Measurements from ENCODE around the gene EFNA5. TPM values are rescaled to one million over a fixed set of nuclear protein-coding genes. Genes with fewer than 3 reads are reported as not detected.

The EFNA5 gene
- total RNA-seq, 1 experiment from 2014 or later = 0.22 TPM

- no peak for DNase-seq (ENCODE audit: low read depth, low spot score)
- TF ChIP-seq POLR2AphosphoS5 (IDR thresholded peaks at IDR 0.05; ENCODE audit: low read depth, low read length) = no peak
- TF ChIP-seq MAX (IDR thresholded peaks at IDR 0.05) = no peak
- TF ChIP-seq SIN3A (IDR thresholded peaks at IDR 0.05; ENCODE audit: low read depth) = no peak
- no peak for TF ChIP-seq FOSL1 (IDR thresholded peaks at IDR 0.05; ENCODE audit: low read depth)
- TF ChIP-seq SRF (IDR thresholded peaks at IDR 0.05; ENCODE audit: low read depth) = no peak
- no peak for TF ChIP-seq EZH2phosphoT487 (IDR thresholded peaks at IDR 0.05; ENCODE audit: borderline replicate concordance)
- no peak for TF ChIP-seq CEBPB (IDR thresholded peaks at IDR 0.05; ENCODE audit: low read depth)
- TF ChIP-seq RAD21 (IDR thresholded peaks at IDR 0.05; ENCODE audit: low read depth) = no peak
- TF ChIP-seq CBX3 (IDR thresholded peaks at IDR 0.05; ENCODE audit: low read depth) = no peak
- TF ChIP-seq ELF1 (IDR thresholded peaks at IDR 0.05; ENCODE audit: borderline replicate concordance, low read depth) = no peak
- TF ChIP-seq ZBTB33 (IDR thresholded peaks at IDR 0.05; ENCODE audit: extremely low read depth, insufficient replicate concordance, low read length) = no peak
- no peak for TF ChIP-seq ATF3 (IDR thresholded peaks at IDR 0.05)
- TF ChIP-seq POLR2A (IDR thresholded peaks at IDR 0.05; ENCODE audit: borderline replicate concordance, extremely low read depth, insufficient read depth, insufficient read length) = no peak
- Histone ChIP-seq H2AFZ (ENCODE audit: low read depth, low read length, poor library complexity, severe bottlenecking) (no peak overlapping the region), H4K20me1 (ENCODE audit: insufficient read depth) (no peaks in the 10 kb centered on the region), H3K79me2 (ENCODE audit: insufficient read depth, low read length) (no peaks in the 10 kb centered on the region), H3K9me3 (ENCODE audit: control insufficient read depth in 1 of 2, insufficient read depth in 1 of 2, low read depth in 1 of 2, low read length in 2 of 2) (no peaks in the 10 kb centered on the region), H3K27me3 (ENCODE audit: insufficient read depth, low read length) (no peaks in the 10 kb centered on the region), H3K36me3 (ENCODE audit: control insufficient read depth in 1 of 2, insufficient read depth in 2 of 2, low read length in 2 of 2) (no peaks in the 10 kb centered on the region), H3K4me3 (replicated peaks in 1 of 2; ENCODE audit: low read depth in 1 of 2, low read length in 2 of 2) (no peak overlapping the region), H3K4me2 (ENCODE audit: low read length) (no peak overlapping the region), H3K9ac (ENCODE audit: low read length) (no peak overlapping the region), H3K9me2 (ENCODE audit: insufficient read depth) (no peaks in the 10 kb centered on the region), H3K4me1 (ENCODE audit: control insufficient read depth in 1 of 2, insufficient read depth in 2 of 2, low read length in 2 of 2) (peaks cover 0 to 10% of the 10 kb centered on the region in 2 experiments; a peak in 2 of 4 replicates), H3K27ac (ENCODE audit: low read depth, low read length) (no peak overlapping the region)
- intact Hi-C loops (cut with micrococcal nuclease) = no loop called here
- CTCF ChIA-PET = no interaction called here
- RAD21 ChIA-PET (ENCODE audit: low non-redundant PET in 1 of 2, low total read pairs in 2 of 2, uncharacterized antibody in 2 of 2, unreplicated experiment in 2 of 2) = no interaction called here
- ATAC-seq = no peak
- no TSS peak for BruUV-seq (replicated peaks)
- POLR2A ChIA-PET = no interaction called here
Measured at GRCh38 chr5:107484281-107484680, 186.5 kb downstream of the EFNA5 start.
